Hair follicular keratinocyte (primary cell): ENCODE results near the gene ZNF879. TPM values are rescaled to one million over a fixed set of nuclear protein-coding genes. Genes with fewer than 3 reads are reported as not detected.

ENCODE experiments used
- total RNA-seq: library from RNA; depleted of rRNA; stranded (reverse); fragments of >200 nt; gene quantifications from 2 replicates; pipeline ENCODE4 v1.2.3, GENCODE V29; 2015

The ZNF879 gene
- total RNA-seq = 1.0 and 2.5 TPM in 2 replicates

DNA sequence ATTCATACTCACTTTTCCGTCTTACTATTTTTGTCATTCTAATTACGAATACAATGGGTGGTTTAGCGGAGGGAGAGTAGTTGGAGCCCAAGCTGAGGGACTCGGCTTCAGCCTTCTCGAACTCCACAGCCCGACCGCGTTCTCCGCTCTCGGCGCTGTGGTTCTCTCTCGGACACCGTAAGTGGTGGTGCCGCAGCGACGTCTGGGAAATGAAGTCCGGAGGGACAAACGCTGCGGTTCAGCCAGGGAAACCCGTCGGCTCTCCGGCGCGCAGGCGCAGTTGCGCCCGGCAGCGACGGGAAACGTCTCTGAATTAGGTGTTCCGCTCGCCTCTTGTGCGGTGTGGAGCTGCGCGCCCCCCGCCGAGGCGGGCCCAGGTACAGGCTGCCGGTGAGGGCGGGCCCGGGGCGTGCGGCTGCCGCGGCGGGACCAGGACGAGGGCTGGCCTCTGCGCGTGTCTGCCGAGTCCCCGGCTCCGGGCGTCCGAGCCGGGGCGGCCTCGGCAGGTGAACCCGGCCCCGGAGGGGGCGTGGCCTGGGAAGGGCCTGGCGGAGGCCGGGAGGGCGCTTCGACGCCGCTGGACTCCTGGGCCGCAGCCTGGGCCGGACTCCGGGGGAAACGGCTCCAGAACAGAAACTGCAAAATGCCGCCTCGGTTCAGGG is at the start of gene ZNF879:
ZNF879 (plus strand) TSS at position 277 of the 662 bp plus-strand sequence. CDS start 1,201 bp downstream, outside the sequence.

GRCh38 chr5:178994580-178995340 is 28.8 kb upstream of the ZNF879 start, which contains the start of gene GRM6:
GRM6 (minus strand) TSS chr5:178995320; CDS start chr5:178994944, 376 bp downstream.

DNA sequence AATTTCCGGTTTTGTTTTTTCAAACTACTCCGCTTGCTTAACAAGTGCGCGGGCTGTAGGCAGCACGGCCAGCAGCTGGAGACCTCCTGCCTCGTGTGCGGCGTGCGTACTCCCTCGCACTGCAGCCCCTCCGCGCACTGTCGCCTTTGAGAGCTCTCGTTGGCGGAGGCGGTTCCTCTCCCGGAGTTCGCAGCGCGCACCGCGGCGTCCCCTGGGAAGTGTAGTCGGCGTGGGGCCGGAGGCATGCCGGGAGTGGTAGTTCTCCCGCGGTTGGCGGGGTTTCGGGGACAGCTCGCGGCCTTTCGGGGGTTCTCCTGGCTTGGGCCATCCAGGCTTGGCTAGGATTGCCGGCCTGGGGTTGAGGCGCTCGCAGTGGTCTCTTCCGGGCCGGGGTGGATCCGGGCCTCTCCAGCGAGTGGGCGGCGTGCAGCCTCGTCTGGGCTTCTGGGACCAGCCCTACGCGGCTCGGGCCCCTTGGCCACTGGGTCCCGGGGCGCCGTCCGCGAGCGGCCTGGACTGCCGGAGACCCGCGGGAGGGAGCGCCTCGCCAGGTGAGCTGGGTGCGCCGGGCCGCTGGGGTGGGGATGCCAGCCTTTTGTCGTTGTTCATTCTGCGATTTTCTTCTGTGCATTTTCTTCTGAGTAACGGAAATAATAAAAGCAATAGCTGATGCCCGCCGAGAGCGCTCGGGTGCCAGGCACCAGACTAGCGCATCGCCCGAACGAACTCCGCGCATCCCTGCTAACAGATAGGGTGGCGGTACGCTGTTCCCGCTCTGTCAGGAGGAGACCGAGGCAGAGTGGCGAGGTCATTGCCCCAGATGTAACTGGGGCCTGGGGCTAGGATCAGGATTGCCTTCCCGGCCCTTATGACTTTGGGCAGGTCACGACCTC is 36.8 kb downstream of the ZNF879 start, which contains the start of gene ZNF354C:
ZNF354C (plus strand) TSS at position 258 of the 893 bp plus-strand sequence. CDS start 1,696 bp downstream, outside the sequence.

Other genes starting within 250 kb of the ZNF879 start
- gene ZNF354B, start 163.9 kb upstream of the ZNF879 start, total RNA-seq = 2.4 and 6.2 TPM in 2 replicates
- 0.23 TPM in 1 of 2 replicates, not detected in the other for gene ZFP2, start 127.9 kb upstream of the ZNF879 start, total RNA-seq
- 0.08 and 0.16 TPM in 2 replicates for gene ZNF454, start 82.6 kb upstream of the ZNF879 start, total RNA-seq
- not detected in 2 replicates for gene GRM6, start 28.5 kb upstream of the ZNF879 start, total RNA-seq
- gene ZNF354C, start 36.6 kb downstream of the ZNF879 start, total RNA-seq = 2.9 and 3.0 TPM in 2 replicates